HG03196 (cell line): ENCODE results near the gene DNAJC18.

Source experiments
- ATAC-seq: cut with Tn5 transposase; IDR thresholded peaks from one replicate; pipeline ENCODE4 v1.9.1; 2021; ENCODE audit not compliant: unreplicated experiment

DNAJC18 gene

GRCh38 chr5:139406963-139407362, 32.4 kb downstream of the DNAJC18 start:
- no peak for ATAC-seq

- no peak for ATAC-seq
Measured at GRCh38 chr5:139404484-139404840, 34.9 kb downstream of the DNAJC18 start.

GRCh38 chr5:139403787-139404483, 35.4 kb downstream of the DNAJC18 start, which contains the start of gene SPATA24:
TSS of gene SPATA24 (minus strand) at chr5:139404089. CDS start at chr5:139404060, 29 bp downstream.
- peak; percentile 83 for ATAC-seq

GRCh38 chr5:139403418-139403786, 35.9 kb downstream of the DNAJC18 start:
- no peak for ATAC-seq

GRCh38 chr5:139402561-139403158, 36.7 kb downstream of the DNAJC18 start:
- no peak for ATAC-seq

GRCh38 chr5:139401546-139401945, 37.8 kb downstream of the DNAJC18 start:
- ATAC-seq: no peak

- ATAC-seq: peak; percentile 34
Measured at GRCh38 chr5:139399501-139400121, 39.7 kb downstream of the DNAJC18 start.

GRCh38 chr5:139397921-139398320, 41.4 kb downstream of the DNAJC18 start:
- no peak for ATAC-seq

GRCh38 chr5:139396691-139397090, 42.6 kb downstream of the DNAJC18 start:
- no peak for ATAC-seq

GRCh38 chr5:139395844-139396640, 43.3 kb downstream of the DNAJC18 start:
- no peak for ATAC-seq

- no peak for ATAC-seq
Measured at GRCh38 chr5:139394654-139395566, 44.4 kb downstream of the DNAJC18 start, which contains the start of gene PROB1. TSS of gene PROB1 (minus strand) at chr5:139395104. CDS start at chr5:139395081, 23 bp downstream.

- no peak for ATAC-seq
Measured at GRCh38 chr5:139394123-139394653, 45.1 kb downstream of the DNAJC18 start.

- ATAC-seq: no peak
Measured at GRCh38 chr5:139393497-139394122, 45.7 kb downstream of the DNAJC18 start.

GRCh38 chr5:139392678-139393496, 46.4 kb downstream of the DNAJC18 start:
- ATAC-seq: peak; percentile 40

GRCh38 chr5:139392324-139392677, 47.0 kb downstream of the DNAJC18 start:
- no peak for ATAC-seq

GRCh38 chr5:139391570-139392323, 47.6 kb downstream of the DNAJC18 start:
- ATAC-seq: no peak

GRCh38 chr5:139390639-139391569, 48.4 kb downstream of the DNAJC18 start:
- no peak for ATAC-seq
